ENCODE results near the gene ZNF329.

DNA sequence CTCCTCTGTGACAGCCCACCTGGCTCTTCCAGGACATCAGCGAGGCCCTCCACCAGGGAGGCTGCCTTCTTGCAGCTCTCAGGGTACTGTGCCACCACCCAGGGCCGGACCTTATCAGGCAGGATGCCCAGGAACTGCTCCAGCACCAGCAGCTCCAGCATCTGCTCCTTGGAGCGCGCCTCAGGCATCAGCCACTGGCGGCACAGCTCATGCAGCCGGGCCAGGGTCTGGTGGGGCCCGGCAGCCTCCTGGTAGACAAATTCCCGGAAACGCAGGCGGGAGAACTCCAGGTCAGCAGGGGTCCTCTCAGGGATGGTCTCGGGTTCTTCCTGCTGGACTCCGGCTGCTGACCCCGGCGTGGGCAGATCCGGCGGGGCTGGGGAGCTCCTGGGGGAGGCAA, 60.7 kb downstream of the ZNF329 start:
- TF ChIP-seq, protein P1, sequence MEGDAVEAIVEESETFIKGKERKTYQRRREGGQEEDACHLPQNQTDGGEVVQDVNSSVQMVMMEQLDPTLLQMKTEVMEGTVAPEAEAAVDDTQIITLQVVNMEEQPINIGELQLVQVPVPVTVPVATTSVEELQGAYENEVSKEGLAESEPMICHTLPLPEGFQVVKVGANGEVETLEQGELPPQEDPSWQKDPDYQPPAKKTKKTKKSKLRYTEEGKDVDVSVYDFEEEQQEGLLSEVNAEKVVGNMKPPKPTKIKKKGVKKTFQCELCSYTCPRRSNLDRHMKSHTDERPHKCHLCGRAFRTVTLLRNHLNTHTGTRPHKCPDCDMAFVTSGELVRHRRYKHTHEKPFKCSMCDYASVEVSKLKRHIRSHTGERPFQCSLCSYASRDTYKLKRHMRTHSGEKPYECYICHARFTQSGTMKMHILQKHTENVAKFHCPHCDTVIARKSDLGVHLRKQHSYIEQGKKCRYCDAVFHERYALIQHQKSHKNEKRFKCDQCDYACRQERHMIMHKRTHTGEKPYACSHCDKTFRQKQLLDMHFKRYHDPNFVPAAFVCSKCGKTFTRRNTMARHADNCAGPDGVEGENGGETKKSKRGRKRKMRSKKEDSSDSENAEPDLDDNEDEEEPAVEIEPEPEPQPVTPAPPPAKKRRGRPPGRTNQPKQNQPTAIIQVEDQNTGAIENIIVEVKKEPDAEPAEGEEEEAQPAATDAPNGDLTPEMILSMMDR (conservative IDR thresholded peaks at IDR 0.05; ENCODE audit: low read length) = no peak
- no peak for TF ChIP-seq EZH2phosphoT487 (IDR thresholded peaks at IDR 0.05; ENCODE audit: borderline replicate concordance, low read depth, low read length)
